Common myeloid progenitor, CD34-positive (primary cell): ENCODE data around the gene HSPA9.

Experiments
- CTCF ChIA-PET: fragments of 350-600 bp; sonication (Branson Sonifier 250); formaldehyde crosslinking; loops from one replicate; lab custom pipeline; 2021; ENCODE audit warnings: antibody characterized with exemption; lab: Charles Lee
- POLR2A ChIA-PET: fragments of 350-600 bp; sonication (Branson Sonifier 250); formaldehyde crosslinking; loops from one replicate; lab custom pipeline; 2021; ENCODE audit warnings: antibody characterized with exemption; lab: Charles Lee
- DNase-seq, 3 donors: peaks; one replicate each; pipeline versions ENCODE4 v3.0.0 to v3.0.0-alpha.2; 2013
- H3K27ac ChIP-seq, 2 experiments: 1 replicate in 1 of 2; 2 replicates in 1 of 2; pipeline ENCODE4 v1.7.0; 2013; ENCODE audit warnings: inconsistent platforms in 2 of 2, low read length in 2 of 2, mild to moderate bottlenecking in 2 of 2, low read depth in 1 of 2, moderate library complexity in 1 of 2; ENCODE audit not compliant: severe bottlenecking in 2 of 2, insufficient read depth in 1 of 2, poor library complexity in 1 of 2
- H3K27me3 ChIP-seq, 5 experiments: replicated peaks in 2 of 5; 1 replicate in 3 of 5; 2 replicates in 2 of 5; pipeline versions ENCODE4 v1.6.1 to v1.7.0; 2013; ENCODE audit warnings: low read length in 4 of 5, mild to moderate bottlenecking in 2 of 5, moderate library complexity in 2 of 5, inconsistent platforms in 1 of 5; ENCODE audit not compliant: insufficient read depth in 5 of 5, control insufficient read depth in 4 of 5
- H3K36me3 ChIP-seq, 4 experiments: 1 replicate in 2 of 4; 2 replicates in 2 of 4; pipeline versions ENCODE4 v1.6.1 to v1.7.0; 2013; ENCODE audit warnings: low read length in 3 of 4, control low read depth in 1 of 4, mild to moderate bottlenecking in 1 of 4; ENCODE audit not compliant: control insufficient read depth in 4 of 4, insufficient read depth in 4 of 4
- H3K4me1 ChIP-seq, 4 experiments: 1 replicate in 3 of 4; 2 replicates in 1 of 4; pipeline versions ENCODE4 v1.6.1 to v1.7.1; 2013; ENCODE audit warnings: low read length in 3 of 4, mild to moderate bottlenecking in 3 of 4, control low read depth in 1 of 4, inconsistent platforms in 1 of 4, moderate library complexity in 1 of 4; ENCODE audit not compliant: control insufficient read depth in 4 of 4, insufficient read depth in 4 of 4; ENCODE audit errors: control extremely low read depth in 1 of 4
- H3K4me3 ChIP-seq, 7 experiments: 1 replicate in 4 of 7; 2 replicates in 3 of 7; pipeline versions ENCODE4 v1.5.1 to v1.7.0; 2013; ENCODE audit warnings: mild to moderate bottlenecking in 7 of 7, low read length in 6 of 7, moderate library complexity in 6 of 7, inconsistent platforms in 2 of 7, low read depth in 2 of 7, control low read depth in 1 of 7; ENCODE audit not compliant: insufficient read depth in 4 of 7, control insufficient read depth in 1 of 7; ENCODE audit errors: extremely low read depth in 1 of 7
- H3K9me3 ChIP-seq, 5 experiments: 1 replicate in 4 of 5; 2 replicates in 1 of 5; pipeline versions ENCODE4 v1.6.1 to v1.7.1; 2013; ENCODE audit warnings: low read length in 4 of 5, mild to moderate bottlenecking in 2 of 5, inconsistent platforms in 1 of 5, low read depth in 1 of 5, moderate library complexity in 1 of 5; ENCODE audit not compliant: control insufficient read depth in 4 of 5, insufficient read depth in 2 of 5; ENCODE audit errors: control extremely low read depth in 1 of 5
- WGBS: methylation state at CpG from one replicate; pipeline ENCODE4 v1.1.5; 2013; ENCODE audit not compliant: insufficient coverage; 5-methylcytosine and 5-hydroxymethylcytosine counted together

Gene HSPA9

DNA sequence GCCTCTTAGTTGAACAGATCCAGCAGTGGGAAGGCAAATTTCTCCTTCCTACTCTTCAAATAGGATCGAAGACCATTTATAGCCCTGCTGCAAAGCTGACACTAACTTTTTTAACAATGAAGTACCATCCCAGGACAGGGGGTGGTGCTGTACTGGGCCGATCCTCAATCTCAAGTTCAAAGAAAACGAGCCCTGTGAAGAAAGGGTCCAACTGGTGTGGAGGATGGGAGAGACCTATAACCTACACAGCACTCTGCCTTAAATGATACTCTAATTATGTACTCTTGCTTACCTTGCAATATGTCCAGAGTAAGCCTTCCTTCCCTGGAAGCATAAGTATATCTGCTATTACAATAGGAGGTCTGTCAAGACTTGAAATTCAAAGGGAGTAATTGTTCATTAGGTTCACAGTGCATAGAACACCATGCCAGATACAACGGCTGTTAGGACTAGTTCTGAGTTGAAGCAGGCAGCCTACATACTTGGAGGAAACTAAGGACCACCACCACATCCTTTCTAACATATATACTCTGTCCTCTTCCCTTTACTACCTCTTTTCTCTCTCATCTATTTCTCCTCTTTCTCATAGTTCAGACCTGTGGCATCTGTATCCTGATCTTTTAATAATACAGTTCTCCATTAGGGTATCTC, 38.4 kb downstream of the HSPA9 start:
- H3K4me1 ChIP-seq: peaks cover 7 to 34% (median 28%) of the 10 kb centered on the region in 4 experiments
- H3K36me3 ChIP-seq: peaks cover 4 to 49% (median 9%) of the 10 kb centered on the region in 4 experiments
- H3K9me3 ChIP-seq: no peaks in the 10 kb centered on the region
- CTCF ChIA-PET: interaction anchor here (1.0 to 1.7 kb wide), 6 partner anchors 9 to 32 kb away, joined by 3 to 7 read pairs (median 5); no protein-coding TSS in a partner anchor
- no peaks in the 10 kb centered on the region for H3K27me3 ChIP-seq
- no peak overlapping the region for H3K27ac ChIP-seq
- POLR2A ChIA-PET: interaction anchor here (0.6 to 1.2 kb wide), 2 partner anchors 10 to 12 kb away, joined by 3 to 4 read pairs; no protein-coding TSS in a partner anchor
- 44% methylated on average over 1 of the region's 4 CpGs for WGBS
- DNase-seq: peak; percentile 53 to 67 (median 65)
- H3K4me3 ChIP-seq: no peak overlapping the region

DNA sequence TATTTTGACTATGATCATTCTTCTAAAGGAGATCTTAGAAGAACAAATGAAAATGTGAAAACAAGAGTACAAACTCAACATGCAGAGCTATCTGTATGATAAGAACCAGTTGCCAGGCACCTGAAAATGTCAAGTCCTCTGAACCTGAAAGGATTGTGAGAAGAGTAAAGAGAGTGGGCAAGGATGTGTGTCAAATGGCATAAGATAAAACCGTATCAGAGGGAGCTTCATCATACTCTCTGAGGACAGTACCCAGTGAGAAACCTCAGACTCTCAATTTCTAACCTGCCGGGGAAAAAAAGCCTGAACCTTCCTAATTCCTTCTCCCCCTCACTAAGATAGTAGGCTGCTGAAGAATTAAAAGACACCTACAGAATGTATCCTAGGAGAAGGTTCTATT, 39.0 kb downstream of the HSPA9 start:
- Histone ChIP-seq H3K4me3 (no peak overlapping the region), H3K9me3 (no peaks in the 10 kb centered on the region), H3K4me1 (peaks cover 6 to 28% (median 23%) of the 10 kb centered on the region in 4 experiments), H3K27ac (no peak overlapping the region), H3K27me3 (no peaks in the 10 kb centered on the region), H3K36me3 (peaks cover 4 to 52% (median 9%) of the 10 kb centered on the region in 4 experiments)
- CTCF ChIA-PET: interaction anchor here (0.5 to 1.7 kb wide), 5 partner anchors 9 to 217 kb away, joined by 4 to 7 read pairs (median 5); no protein-coding TSS in a partner anchor
- POLR2A ChIA-PET: interaction anchor here (1.2 kb wide), 1 partner anchor 10 kb away, joined by 3 read pairs; no protein-coding TSS in a partner anchor
- no CpG with 5 or more reads among the region's 2 CpGs for WGBS
- DNase-seq: no peak

DNA sequence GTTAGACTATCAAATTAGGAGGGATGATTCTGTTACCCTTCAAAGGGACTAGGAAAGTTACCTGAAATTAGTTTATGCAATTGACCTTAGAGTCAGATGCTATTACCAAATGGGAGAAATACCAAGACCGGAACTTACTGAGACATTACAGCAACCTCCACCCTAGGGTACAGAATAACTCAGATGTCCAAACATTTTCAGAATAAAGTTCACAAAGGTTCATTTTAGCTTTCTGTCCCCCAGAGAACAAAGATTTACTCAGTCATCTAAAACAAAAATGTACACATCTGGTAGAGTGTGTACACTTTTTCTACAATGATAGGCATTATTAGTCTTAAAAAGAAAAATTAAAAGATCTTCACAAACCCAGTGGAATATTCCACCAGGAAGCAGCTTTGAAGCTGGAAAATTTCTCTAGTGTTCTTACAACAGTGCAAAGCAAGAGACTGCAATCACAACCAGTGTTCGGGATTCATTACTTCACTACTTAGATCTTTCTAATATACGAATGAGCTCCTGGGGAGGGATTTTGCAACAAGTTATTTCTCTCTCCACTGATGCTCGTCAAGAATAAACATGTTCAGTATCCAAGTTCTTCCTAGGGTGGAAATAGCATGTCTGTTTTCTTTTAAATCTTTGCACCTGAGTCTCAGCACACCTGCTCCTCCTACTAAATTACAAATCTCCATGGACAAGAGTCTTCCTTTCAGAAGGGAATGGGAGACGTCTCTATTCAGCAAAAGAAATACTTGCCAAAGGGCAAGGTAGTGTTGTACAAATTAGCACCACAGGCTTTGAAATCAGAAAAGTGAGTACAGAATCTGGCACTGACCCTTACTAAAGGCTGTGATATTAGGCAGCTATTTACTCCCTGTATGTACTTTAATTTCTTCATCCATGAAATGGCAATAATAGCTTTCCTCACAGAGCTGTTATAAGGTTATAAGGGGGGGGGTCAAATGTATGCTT, 40.9 kb downstream of the HSPA9 start:
- DNase-seq: no peak
- no peak overlapping the region for H3K27ac ChIP-seq
- peaks cover 4 to 53% (median 8%) of the 10 kb centered on the region in 4 experiments for H3K36me3 ChIP-seq
- WGBS: 100% methylated on average over 3 of the region's 5 CpGs
- ChIA-PET CTCF (interaction anchor here (0.6 to 3.6 kb wide), 4 partner anchors 13 to 181 kb away, joined by 3 to 24 read pairs (median 4); no protein-coding TSS in a partner anchor), POLR2A (no interaction called here)
- peaks cover 1 to 9% (median 5%) of the 10 kb centered on the region in 4 experiments for H3K4me1 ChIP-seq
- no peaks in the 10 kb centered on the region for H3K9me3 ChIP-seq
- H3K4me3 ChIP-seq: no peak overlapping the region
- H3K27me3 ChIP-seq: no peaks in the 10 kb centered on the region

DNA sequence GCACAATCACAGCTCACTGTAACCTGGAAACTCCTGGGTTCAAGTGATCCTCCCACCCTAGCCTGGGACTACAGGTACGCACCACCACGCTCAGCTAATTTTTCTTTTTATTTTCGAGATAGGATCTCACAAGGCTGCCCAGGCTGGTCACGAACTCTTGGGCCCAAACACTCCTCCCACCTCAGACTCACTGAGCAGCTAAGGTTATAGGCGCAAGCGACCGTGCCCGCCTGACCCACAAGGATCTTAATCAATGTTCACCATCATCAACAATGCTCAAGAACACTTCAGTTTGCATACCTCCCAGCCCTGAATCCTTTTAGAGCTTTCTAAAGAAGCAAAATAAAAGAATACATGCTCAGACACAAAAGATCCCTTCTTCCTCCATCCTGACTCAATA, 45.4 kb downstream of the HSPA9 start:
- Histone ChIP-seq H3K9me3 (no peaks in the 10 kb centered on the region), H3K36me3 (peaks cover 6 to 58% (median 9%) of the 10 kb centered on the region in 4 experiments)

DNA sequence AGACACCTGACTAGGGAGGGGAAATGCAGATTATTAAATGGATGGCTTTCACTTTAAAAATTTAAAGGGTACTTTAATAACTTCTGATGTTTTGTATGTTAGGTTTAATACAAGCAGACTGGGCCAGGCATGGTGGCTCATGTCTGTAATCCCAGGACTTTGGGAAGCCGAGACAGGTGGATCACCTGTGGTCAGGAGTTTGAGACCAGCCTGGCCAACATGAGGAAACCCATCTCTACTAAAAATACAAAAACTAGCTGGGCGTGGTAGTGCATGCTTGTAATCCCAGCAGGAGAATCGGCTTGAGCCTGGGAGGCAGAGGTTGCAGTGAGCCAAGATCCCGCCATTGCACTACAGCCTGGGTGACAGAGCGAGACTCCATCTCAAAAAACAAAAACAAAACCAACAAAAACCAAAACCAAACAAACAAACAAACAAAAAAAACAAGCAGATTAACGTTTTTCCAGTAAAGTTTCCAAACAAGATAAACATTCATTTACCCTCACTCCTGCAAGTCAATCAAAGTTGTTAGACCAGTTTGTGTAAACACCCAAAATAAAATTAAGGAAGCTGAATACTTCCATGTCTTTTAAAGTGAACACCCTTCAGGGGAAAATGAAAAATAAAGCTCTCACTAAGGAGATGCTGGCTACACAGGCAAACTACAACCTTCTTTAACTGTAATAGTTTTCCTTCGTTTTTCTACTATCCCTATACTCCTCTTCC, 46.3 kb downstream of the HSPA9 start:
- H3K27ac ChIP-seq: no peak overlapping the region
- H3K4me3 ChIP-seq: no peak overlapping the region
- POLR2A ChIA-PET: interaction anchor here (0.6 to 1.4 kb wide), 3 partner anchors 15 to 788 kb away, joined by 3 to 8 read pairs (median 4); partner anchors contain the start of gene ETF1
- H3K36me3 ChIP-seq: peaks cover 6 to 51% (median 8%) of the 10 kb centered on the region in 4 experiments
- DNase-seq: no peak
- no peaks in the 10 kb centered on the region for H3K27me3 ChIP-seq
- peaks cover 0 to 2% (median 0%) of the 10 kb centered on the region in 4 experiments for H3K4me1 ChIP-seq
- H3K9me3 ChIP-seq: no peaks in the 10 kb centered on the region
- WGBS: 94% methylated on average over 5 of the region's 7 CpGs
- CTCF ChIA-PET: interaction anchor here (2.1 to 3.4 kb wide), 3 partner anchors 14 to 24 kb away, joined by 7 to 14 read pairs (median 9); partner anchors contain the start of gene ETF1

More for the DNA sequence above, 45.4 kb downstream of the HSPA9 start:
- no peak for DNase-seq
- peaks cover 0 to 2% (median 0%) of the 10 kb centered on the region in 4 experiments for H3K4me1 ChIP-seq
- 92% methylated on average over 8 of the region's 8 CpGs for WGBS
- H3K27me3 ChIP-seq: no peaks in the 10 kb centered on the region
- CTCF ChIA-PET: interaction anchor here (1.0 to 2.3 kb wide), 3 partner anchors 11 to 25 kb away, joined by 3 to 9 read pairs (median 7); partner anchors contain the start of gene ETF1
- POLR2A ChIA-PET: interaction anchor here (0.6 to 1.4 kb wide), 2 partner anchors 14 to 85 kb away, joined by 3 to 4 read pairs; partner anchors contain the start of gene ETF1
- no peak overlapping the region for H3K27ac ChIP-seq
- no peak overlapping the region for H3K4me3 ChIP-seq

DNA sequence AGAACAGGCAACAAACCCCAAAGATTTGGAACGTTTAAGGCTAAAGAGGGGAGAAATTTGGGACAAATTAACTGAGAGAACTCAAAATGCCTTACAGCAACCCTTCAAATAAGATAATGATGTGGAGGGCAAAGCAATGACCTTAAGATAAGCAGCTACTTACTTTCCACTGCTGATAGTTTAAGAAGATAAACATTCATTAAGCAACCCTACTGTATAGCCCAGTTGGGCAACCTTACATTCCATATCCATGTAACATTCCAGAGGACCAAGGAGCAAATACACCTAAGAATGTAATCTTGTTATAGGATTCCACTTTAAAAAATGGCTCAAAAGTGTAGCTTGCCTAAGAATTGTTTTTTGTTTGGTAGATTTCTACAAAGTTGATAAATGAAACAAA, 47.0 kb downstream of the HSPA9 start:
- ChIA-PET POLR2A (interaction anchor here (0.6 kb wide), 1 partner anchor 18 kb away, joined by 8 read pairs; no protein-coding TSS in a partner anchor), CTCF (interaction anchor here (2.3 to 3.4 kb wide), 2 partner anchors 15 to 24 kb away, joined by 7 to 14 read pairs; partner anchors contain the start of gene ETF1)
- no peaks in the 10 kb centered on the region for H3K27me3 ChIP-seq
- no peak for DNase-seq
- WGBS: 100% methylated on average over 1 of the region's 1 CpG
- H3K36me3 ChIP-seq: peaks cover 4 to 53% (median 7%) of the 10 kb centered on the region in 4 experiments
- no peak overlapping the region for H3K27ac ChIP-seq
- H3K9me3 ChIP-seq: no peaks in the 10 kb centered on the region
- H3K4me3 ChIP-seq: no peak overlapping the region
- H3K4me1 ChIP-seq: peaks cover 0 to 2% (median 0%) of the 10 kb centered on the region in 4 experiments
